Lower lobe of right lung (tissue), 2 donors: Measurements from ENCODE around the gene UBASH3B. TPM values are rescaled to one million over a fixed set of nuclear protein-coding genes. Genes with fewer than 3 reads are reported as not detected.

ENCODE experiments used
- ATAC-seq, 2 donors: fragments of 200-7000 bp; cut with Tn5 transposase; one replicate each; pipeline ENCODE4 v1.9.1; 2020 to 2022; ENCODE audit warnings: mild to moderate bottlenecking in 2 of 2, moderate library complexity in 2 of 2
- DNase-seq: peaks from one replicate; pipeline ENCODE4 v3.0.0-alpha.2; 2020
- H3K27ac ChIP-seq: fragments of 200-600 bp; one replicate; pipeline ENCODE4 v1.8.0; 2022
- H3K27me3 ChIP-seq: fragments of 200-600 bp; one replicate; pipeline ENCODE4 v1.8.0; 2022; ENCODE audit warnings: low read depth
- H3K36me3 ChIP-seq: fragments of 200-600 bp; one replicate; pipeline ENCODE4 v1.8.0; 2022; ENCODE audit warnings: mild to moderate bottlenecking
- H3K4me1 ChIP-seq: fragments of 200-600 bp; one replicate; pipeline ENCODE4 v1.8.0; 2022
- H3K4me3 ChIP-seq: fragments of 200-600 bp; one replicate; pipeline ENCODE4 v1.8.0; 2022; ENCODE audit warnings: mild to moderate bottlenecking
- H3K9me3 ChIP-seq: fragments of 200-600 bp; one replicate; pipeline ENCODE4 v1.8.0; 2022
- CTCF ChIP-seq: fragments of 200-600 bp; IDR thresholded peaks from one replicate; pipeline ENCODE4 v1.8.0; 2022; ENCODE audit warnings: antibody characterized with exemption, mild to moderate bottlenecking
- intact Hi-C: fragments of 100-400 bp; cut with DNase I; formaldehyde crosslinking; loops from one replicate; pipeline ENCODE4 v1.11.0; 2022
- total RNA-seq: library from RNA; stranded (reverse); fragmentation: NEBNext Ultra II Directional; extraction: Animal tissue kit (Norgen Biotek cat#: 25700); gene quantifications from one replicate; pipeline ENCODE4 v1.2.1, GENCODE V29; 2021
- donor health status: DM: no; HTN: yes; CAD: no; lungs with severe emphysema.

Gene UBASH3B
- total RNA-seq, 1 donor from 2014 or later = 64.7 TPM

- H3K27ac ChIP-seq = peak overlapping the region; percentile 1
- intact Hi-C loops = no loop called here
- DNase-seq = no peak
- no peak for ATAC-seq
- H3K4me1 ChIP-seq = peaks cover 23% of the 10 kb centered on the region
- no peak for TF ChIP-seq CTCF
- no peaks in the 10 kb centered on the region for H3K27me3 ChIP-seq
- H3K9me3 ChIP-seq = no peaks in the 10 kb centered on the region
- H3K36me3 ChIP-seq = peaks cover 21% of the 10 kb centered on the region
- no peak overlapping the region for H3K4me3 ChIP-seq
Observed at GRCh38 chr11:122807731-122808477, 152.4 kb downstream of the UBASH3B start.

- Histone ChIP-seq H3K36me3 (peaks cover 21% of the 10 kb centered on the region), H3K27ac (peak overlapping the region; percentile 1), H3K4me3 (no peak overlapping the region), H3K27me3 (no peaks in the 10 kb centered on the region), H3K9me3 (no peaks in the 10 kb centered on the region), H3K4me1 (peaks cover 19% of the 10 kb centered on the region)
- no peak for TF ChIP-seq CTCF
- intact Hi-C loops = no loop called here
- no peak for DNase-seq
- ATAC-seq = peak; percentile 60 to 69
Observed at GRCh38 chr11:122808478-122808869, 153.0 kb downstream of the UBASH3B start.

GRCh38 chr11:122809866-122810265 is 154.3 kb downstream of the UBASH3B start:
- H3K27ac ChIP-seq = no peak overlapping the region
- ATAC-seq = no peak

GRCh38 chr11:122811721-122812120 is 156.2 kb downstream of the UBASH3B start:
- Histone ChIP-seq H3K4me1 (peaks cover 22% of the 10 kb centered on the region), H3K27ac (no peak overlapping the region), H3K9me3 (no peaks in the 10 kb centered on the region), H3K27me3 (no peaks in the 10 kb centered on the region), H3K4me3 (no peak overlapping the region), H3K36me3 (peaks cover 13% of the 10 kb centered on the region)
- intact Hi-C loops = no loop called here
- ATAC-seq = no peak
- no peak for TF ChIP-seq CTCF
- no peak for DNase-seq

More at GRCh38 chr11:122809866-122810265, 154.3 kb downstream of the UBASH3B start:
- intact Hi-C loops = no loop called here
- H3K4me3 ChIP-seq = no peak overlapping the region
- peaks cover 18% of the 10 kb centered on the region for H3K4me1 ChIP-seq
- DNase-seq = no peak
- H3K36me3 ChIP-seq = peaks cover 15% of the 10 kb centered on the region
- no peaks in the 10 kb centered on the region for H3K27me3 ChIP-seq
- TF ChIP-seq CTCF = no peak
- H3K9me3 ChIP-seq = no peaks in the 10 kb centered on the region

- Histone ChIP-seq H3K4me3 (no peak overlapping the region), H3K27ac (no peak overlapping the region), H3K4me1 (peaks cover 29% of the 10 kb centered on the region), H3K9me3 (no peaks in the 10 kb centered on the region), H3K36me3 (peaks cover 10% of the 10 kb centered on the region), H3K27me3 (no peaks in the 10 kb centered on the region)
- intact Hi-C loops = no loop called here
- DNase-seq (no peak), ATAC-seq (no peak)
- TF ChIP-seq CTCF = no peak
Observed at GRCh38 chr11:122812638-122813037, 157.1 kb downstream of the UBASH3B start.
